GM12865 (cell line): ENCODE measurements around the gene DNAAF1.

Source experiments
- DNase-seq: peaks from one replicate; pipeline ENCODE4 v3.0.0; 2010; ENCODE audit warnings: low read depth
- H3K4me3 ChIP-seq: 2 replicates; pipeline ENCODE4 v1.5.1; 2011; ENCODE audit warnings: mild to moderate bottlenecking, low read depth, low read length, control low read depth
- CTCF ChIP-seq: IDR thresholded peaks from 2 replicates; pipeline ENCODE4 v1.5.1; 2011; ENCODE audit warnings: low read length, control low read depth, low read depth, inconsistent platforms; ENCODE audit not compliant: insufficient read depth; ENCODE audit errors: missing control alignments

The DNAAF1 gene

GRCh38 chr16:84184775-84185174, 39.7 kb downstream of the DNAAF1 start:
- no peak for TF ChIP-seq CTCF
- no peak for DNase-seq
- no peak overlapping the region for H3K4me3 ChIP-seq

GRCh38 chr16:84186685-84187437, 41.8 kb downstream of the DNAAF1 start, which contains the start of gene TAF1C:
TSS of gene TAF1C (minus strand) at chr16:84187057. CDS start at chr16:84184988, 2,069 bp downstream.
- TF ChIP-seq CTCF, result peak; percentile 97
- H3K4me3 ChIP-seq, result peak within 1 kb of the TSS; percentile 100
- peak; percentile 98 for DNase-seq

- DNase-seq, result no peak
- no peak within 1 kb of the TSS for H3K4me3 ChIP-seq
- TF ChIP-seq CTCF, result no peak
Observed at GRCh38 chr16:84190731-84191388, 45.8 kb downstream of the DNAAF1 start, which contains the start of gene ADAD2. TSS of gene ADAD2 (plus strand) at chr16:84191157. CDS start at chr16:84191231, 74 bp downstream.

GRCh38 chr16:84191466-84191865, 46.4 kb downstream of the DNAAF1 start:
- no peak overlapping the region for H3K4me3 ChIP-seq
- no peak for TF ChIP-seq CTCF
- DNase-seq, result no peak

GRCh38 chr16:84193480-84193879, 48.4 kb downstream of the DNAAF1 start:
- no peak for TF ChIP-seq CTCF
- no peak overlapping the region for H3K4me3 ChIP-seq
- no peak for DNase-seq

- no peak for DNase-seq
- no peak for TF ChIP-seq CTCF
- H3K4me3 ChIP-seq, result no peak overlapping the region
Observed at GRCh38 chr16:84194018-84194417, 48.9 kb downstream of the DNAAF1 start.
